Neural progenitor cell (in vitro differentiated cells): ENCODE data around the gene GNAQ.

ENCODE experiments used
- CTCF ChIP-seq: fragments of 200-600 bp; sonication (generic); IDR thresholded peaks from 2 replicates; pipeline ENCODE4 v1.5.1; 2017; ENCODE audit warnings: antibody characterized with exemption, mild to moderate bottlenecking
- EZH2 ChIP-seq: fragments of 200-600 bp; sonication (generic); IDR thresholded peaks from 2 replicates; pipeline ENCODE4 v1.6.1; 2017; ENCODE audit warnings: antibody characterized with exemption, mild to moderate bottlenecking, moderate library complexity
- EZH2phosphoT487 ChIP-seq: fragments of 200-600 bp; sonication (generic); IDR thresholded peaks from 2 replicates; pipeline ENCODE4 v1.6.1; 2017; ENCODE audit warnings: antibody characterized with exemption

- TF ChIP-seq CTCF (no peak), EZH2 (no peak), EZH2phosphoT487 (no peak)
Observed at GRCh38 chr9:77953590-77953989, 78.0 kb downstream of the GNAQ start.
